Measurements from ENCODE around the gene RPA3. TPM values are rescaled to one million over a fixed set of nuclear protein-coding genes. Genes with fewer than 3 reads are reported as not detected.

RPA3 gene
- total RNA-seq, 2 donors from 2014 or later, result 27.0 to 34.9 TPM

- no peak for ATAC-seq
- Mint-ChIP-seq H3K27me3 (peaks cover 5% of the 10 kb centered on the region), H3K36me3 (ENCODE audit: low read depth) (no peaks in the 10 kb centered on the region), H3K4me3 (no peak overlapping the region), H3K4me1 (peaks cover 5% of the 10 kb centered on the region), H3K27ac (no peak overlapping the region)
- no peak for DNase-seq
- no peaks in the 10 kb centered on the region for H3K9me3 ChIP-seq (ENCODE audit: control insufficient read depth, low read length, poor library complexity, severe bottlenecking)
Measured at GRCh38 chr7:7620236-7620635, 98.2 kb downstream of the RPA3 start.

- Mint-ChIP-seq H3K4me1 (peaks cover 6% of the 10 kb centered on the region), H3K4me3 (no peak overlapping the region), H3K36me3 (ENCODE audit: low read depth) (no peaks in the 10 kb centered on the region), H3K27ac (no peak overlapping the region), H3K27me3 (no peaks in the 10 kb centered on the region)
- ATAC-seq (no peak), DNase-seq (no peak)
- H3K9me3 ChIP-seq (ENCODE audit: control insufficient read depth, low read length, poor library complexity, severe bottlenecking), result no peaks in the 10 kb centered on the region
Measured at GRCh38 chr7:7618410-7618809, 100.0 kb downstream of the RPA3 start.

GRCh38 chr7:7617550-7617949, 100.9 kb downstream of the RPA3 start:
- peaks cover under 1% of the 10 kb centered on the region for H3K36me3 Mint-ChIP-seq (ENCODE audit: low read depth)

GRCh38 chr7:7614018-7614741, 104.2 kb downstream of the RPA3 start:
- Mint-ChIP-seq H3K27me3 (no peaks in the 10 kb centered on the region), H3K4me3 (no peak overlapping the region), H3K36me3 (ENCODE audit: low read depth) (peaks cover 3% of the 10 kb centered on the region), H3K27ac (no peak overlapping the region), H3K4me1 (peaks cover 8% of the 10 kb centered on the region)
- ATAC-seq (no peak), DNase-seq (no peak)
- no peaks in the 10 kb centered on the region for H3K9me3 ChIP-seq (ENCODE audit: control insufficient read depth, low read length, poor library complexity, severe bottlenecking)

More at GRCh38 chr7:7617550-7617949, 100.9 kb downstream of the RPA3 start:
- Mint-ChIP-seq H3K4me1 (peaks cover 6% of the 10 kb centered on the region), H3K27ac (no peak overlapping the region), H3K4me3 (no peak overlapping the region), H3K27me3 (no peaks in the 10 kb centered on the region)
- no peak for DNase-seq
- H3K9me3 ChIP-seq (ENCODE audit: control insufficient read depth, low read length, poor library complexity, severe bottlenecking), result no peaks in the 10 kb centered on the region
- ATAC-seq, result no peak

- no peak for ATAC-seq
- Mint-ChIP-seq H3K4me1 (peaks cover 6% of the 10 kb centered on the region), H3K27ac (no peak overlapping the region), H3K27me3 (no peaks in the 10 kb centered on the region), H3K36me3 (ENCODE audit: low read depth) (peaks cover 3% of the 10 kb centered on the region), H3K4me3 (no peak overlapping the region)
- no peak for DNase-seq
- no peaks in the 10 kb centered on the region for H3K9me3 ChIP-seq (ENCODE audit: control insufficient read depth, low read length, poor library complexity, severe bottlenecking)
Measured at GRCh38 chr7:7613210-7613609, 105.2 kb downstream of the RPA3 start.

- no peaks in the 10 kb centered on the region for H3K27me3 Mint-ChIP-seq
- ATAC-seq, result no peak
- no peak for DNase-seq
- no peaks in the 10 kb centered on the region for H3K9me3 ChIP-seq (ENCODE audit: control insufficient read depth, low read length, poor library complexity, severe bottlenecking)
- peaks cover 6% of the 10 kb centered on the region for H3K4me1 Mint-ChIP-seq
- peaks cover 3% of the 10 kb centered on the region for H3K36me3 Mint-ChIP-seq (ENCODE audit: low read depth)
- H3K4me3 Mint-ChIP-seq, result no peak overlapping the region
- H3K27ac Mint-ChIP-seq, result no peak overlapping the region
Measured at GRCh38 chr7:7612519-7612918, 105.9 kb downstream of the RPA3 start.

- H3K4me3 Mint-ChIP-seq, result no peak overlapping the region
- no peaks in the 10 kb centered on the region for H3K9me3 ChIP-seq (ENCODE audit: control insufficient read depth, low read length, poor library complexity, severe bottlenecking)
- ATAC-seq, result no peak
- H3K36me3 Mint-ChIP-seq (ENCODE audit: low read depth), result peaks cover 3% of the 10 kb centered on the region
- H3K27me3 Mint-ChIP-seq, result no peaks in the 10 kb centered on the region
- H3K27ac Mint-ChIP-seq, result no peak overlapping the region
- peaks cover 2% of the 10 kb centered on the region for H3K4me1 Mint-ChIP-seq
- DNase-seq, result no peak
Measured at GRCh38 chr7:7609330-7609729, 109.1 kb downstream of the RPA3 start.

GRCh38 chr7:7607010-7607409, 111.4 kb downstream of the RPA3 start:
- H3K27me3 Mint-ChIP-seq, result no peaks in the 10 kb centered on the region
- no peak overlapping the region for H3K27ac Mint-ChIP-seq
- H3K4me1 Mint-ChIP-seq, result no peaks in the 10 kb centered on the region
- no peak for DNase-seq
- H3K9me3 ChIP-seq (ENCODE audit: control insufficient read depth, low read length, poor library complexity, severe bottlenecking), result no peaks in the 10 kb centered on the region
- H3K36me3 Mint-ChIP-seq (ENCODE audit: low read depth), result no peaks in the 10 kb centered on the region
- no peak for ATAC-seq
- no peak overlapping the region for H3K4me3 Mint-ChIP-seq

GRCh38 chr7:7596176-7596575, 122.2 kb downstream of the RPA3 start:
- no peaks in the 10 kb centered on the region for H3K9me3 ChIP-seq (ENCODE audit: control insufficient read depth, low read length, poor library complexity, severe bottlenecking)
- ATAC-seq (no peak), DNase-seq (no peak)
- no peaks in the 10 kb centered on the region for H3K4me1 Mint-ChIP-seq
- no peaks in the 10 kb centered on the region for H3K27me3 Mint-ChIP-seq
- no peak overlapping the region for H3K4me3 Mint-ChIP-seq
- H3K36me3 Mint-ChIP-seq (ENCODE audit: low read depth), result peaks cover 5% of the 10 kb centered on the region
- no peak overlapping the region for H3K27ac Mint-ChIP-seq

GRCh38 chr7:7595451-7595850, 123.0 kb downstream of the RPA3 start:
- no peak overlapping the region for H3K27ac Mint-ChIP-seq
- no peak for DNase-seq
- H3K9me3 ChIP-seq (ENCODE audit: control insufficient read depth, low read length, poor library complexity, severe bottlenecking), result no peaks in the 10 kb centered on the region
- peaks cover 2% of the 10 kb centered on the region for H3K4me1 Mint-ChIP-seq
- peaks cover 8% of the 10 kb centered on the region for H3K36me3 Mint-ChIP-seq (ENCODE audit: low read depth)
- ATAC-seq, result peak; percentile 49
- H3K27me3 Mint-ChIP-seq, result no peaks in the 10 kb centered on the region
- H3K4me3 Mint-ChIP-seq, result no peak overlapping the region

Other genes with a start within 250 kb of the RPA3 start
- under 1 TPM in 1 of 2 donors, not detected in 1; 0.10 TPM for gene COL28A1, start 182.7 kb downstream of the RPA3 start, total RNA-seq
- gene MIOS, start 151.7 kb downstream of the RPA3 start, total RNA-seq, result 10 to 100 TPM; 26.1 to 29.2 TPM
- gene UMAD1, start 77.9 kb downstream of the RPA3 start, total RNA-seq, result 10 to 100 TPM; 10.9 to 15.0 TPM